ENCODE measurements around the gene ZC3H7A. TPM values are rescaled to one million over a fixed set of nuclear protein-coding genes. Genes with fewer than 3 reads are reported as not detected.

The ZC3H7A gene
- total RNA-seq, 1 donor from 2014 or later: 163 TPM

DNA sequence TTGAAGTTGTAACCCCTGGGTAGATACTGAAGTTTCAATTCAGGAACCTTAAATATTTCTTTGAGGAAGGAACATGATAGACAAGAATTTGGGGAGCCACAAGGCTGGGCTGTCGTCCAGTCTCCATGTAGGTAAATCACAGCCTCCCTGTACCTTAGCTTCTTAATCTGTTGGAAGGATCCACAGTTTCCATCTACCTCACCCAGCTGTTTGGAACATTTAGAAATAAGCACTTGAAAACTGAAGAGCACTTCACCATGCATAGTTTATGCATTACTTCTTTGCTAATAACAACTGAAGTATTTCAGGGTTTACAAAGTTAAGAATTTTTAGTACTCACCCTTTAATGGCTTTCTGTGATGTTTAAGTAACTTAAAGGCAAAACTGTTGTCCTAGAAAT is 71.6 kb downstream of the ZC3H7A start:
- no peaks in the 10 kb centered on the region for H3K9me3 Mint-ChIP-seq
- CTCF ChIA-PET: interaction anchor here (0.7 to 1.6 kb wide), 2 partner anchors 14 to 492 kb away, joined by 3 read pairs; no protein-coding TSS in a partner anchor
- POLR2A ChIA-PET: interaction anchor here (0.7 to 1.4 kb wide), 2 partner anchors 14 to 17 kb away, joined by 3 to 5 read pairs; partner anchors contain the start of gene TXNDC11
- peaks cover 18% of the 10 kb centered on the region for H3K4me1 Mint-ChIP-seq
- no peak for DNase-seq
- no peak for ATAC-seq (ENCODE audit: low read depth)
- H3K36me3 Mint-ChIP-seq (ENCODE audit: low read depth): peaks cover 82% of the 10 kb centered on the region
- H3K27ac Mint-ChIP-seq: no peak overlapping the region
- intact Hi-C loops (cut with micrococcal nuclease): no loop called here
- no peak for TF ChIP-seq CTCF (IDR thresholded peaks at IDR 0.05)
- H3K4me3 Mint-ChIP-seq: no peak overlapping the region
- H3K27me3 Mint-ChIP-seq: no peaks in the 10 kb centered on the region

- peaks cover 18% of the 10 kb centered on the region for H3K4me1 Mint-ChIP-seq
- H3K36me3 Mint-ChIP-seq (ENCODE audit: low read depth): peaks cover 69% of the 10 kb centered on the region
- DNase-seq (no peak), ATAC-seq (ENCODE audit: low read depth) (no peak)
- ChIA-PET CTCF (interaction anchor here (1.1 kb wide), 1 partner anchor 47 kb away, joined by 3 read pairs; no protein-coding TSS in a partner anchor), POLR2A (no interaction called here)
- intact Hi-C loops (cut with micrococcal nuclease): no loop called here
- H3K4me3 Mint-ChIP-seq: no peak overlapping the region
- H3K27me3 Mint-ChIP-seq: no peaks in the 10 kb centered on the region
- H3K27ac Mint-ChIP-seq: no peak overlapping the region
- H3K9me3 Mint-ChIP-seq: no peaks in the 10 kb centered on the region
- no peak for TF ChIP-seq CTCF (IDR thresholded peaks at IDR 0.05)
Measured at GRCh38 chr16:11722468-11722808, 74.6 kb downstream of the ZC3H7A start.

DNA sequence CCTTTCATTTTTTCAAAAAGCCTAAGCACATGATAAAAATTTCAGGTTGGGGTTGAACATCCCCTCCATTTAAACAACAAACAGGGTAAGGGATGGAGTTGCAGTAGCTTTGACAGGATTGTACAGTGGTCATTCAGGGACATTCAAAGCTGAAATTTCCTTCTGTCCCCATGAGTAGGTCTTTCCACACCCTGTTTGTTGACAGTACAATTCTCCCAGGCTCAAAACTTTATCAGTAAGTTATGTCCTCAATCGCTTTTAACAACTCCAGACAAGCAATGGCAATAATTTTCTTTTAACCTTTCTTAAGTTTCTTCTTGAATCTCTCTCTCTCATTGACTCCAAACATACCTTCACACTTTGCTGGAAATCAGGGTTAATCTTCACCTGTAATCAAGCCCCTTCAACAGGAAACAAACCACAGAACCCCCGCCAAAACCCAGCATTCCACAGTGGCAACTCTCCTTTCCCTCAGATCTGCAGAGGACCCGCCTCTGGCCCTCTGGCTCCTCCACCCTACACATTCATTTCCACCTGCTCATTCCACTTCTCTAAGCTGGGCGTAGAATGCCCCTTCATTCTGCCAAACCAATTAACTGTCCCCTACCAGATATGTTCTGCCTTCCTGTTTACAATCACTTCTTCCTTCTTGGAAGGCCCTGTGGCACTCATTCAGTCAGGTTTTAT is 75.1 kb downstream of the ZC3H7A start:
- TF ChIP-seq CTCF (IDR thresholded peaks at IDR 0.05): no peak
- H3K36me3 Mint-ChIP-seq (ENCODE audit: low read depth): peaks cover 66% of the 10 kb centered on the region
- H3K27me3 Mint-ChIP-seq: no peaks in the 10 kb centered on the region
- H3K4me3 Mint-ChIP-seq: no peak overlapping the region
- H3K4me1 Mint-ChIP-seq: peaks cover 18% of the 10 kb centered on the region
- H3K9me3 Mint-ChIP-seq: no peaks in the 10 kb centered on the region
- intact Hi-C loops (cut with micrococcal nuclease): no loop called here
- POLR2A ChIA-PET: interaction anchor here (0.5 kb wide), 1 partner anchor 217 kb away, joined by 3 read pairs; no protein-coding TSS in a partner anchor
- CTCF ChIA-PET: no interaction called here
- ATAC-seq (ENCODE audit: low read depth) (no peak), DNase-seq (no peak)
- H3K27ac Mint-ChIP-seq: no peak overlapping the region

GRCh38 chr16:11719762-11720161 is 77.3 kb downstream of the ZC3H7A start:
- TF ChIP-seq CTCF (IDR thresholded peaks at IDR 0.05): no peak
- intact Hi-C loops (cut with micrococcal nuclease): no loop called here

DNA sequence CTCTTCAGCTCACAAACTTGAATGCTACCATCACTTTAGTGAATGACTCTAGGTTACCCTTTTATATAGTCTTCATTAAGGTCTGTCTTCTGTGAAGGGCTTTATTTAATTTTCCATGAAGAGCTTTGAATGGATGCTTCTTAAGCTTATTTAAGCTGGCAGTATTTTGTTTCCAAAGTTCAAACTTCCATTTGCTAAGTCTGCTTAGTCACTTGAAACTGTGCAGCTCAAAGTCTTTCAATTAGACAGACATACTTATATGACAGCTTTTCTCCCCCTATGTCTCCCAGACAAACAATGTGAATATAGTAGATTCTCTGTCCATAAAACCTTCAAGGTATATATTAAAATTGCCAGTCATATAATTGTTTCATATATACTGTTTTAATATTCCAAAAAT is 77.9 kb downstream of the ZC3H7A start:
- no peaks in the 10 kb centered on the region for H3K9me3 Mint-ChIP-seq
- ATAC-seq (ENCODE audit: low read depth) (no peak), DNase-seq (no peak)
- intact Hi-C loops (cut with micrococcal nuclease): no loop called here
- CTCF ChIA-PET: interaction anchor here (0.5 to 1.8 kb wide), 2 partner anchors 155 to 187 kb away, joined by 3 to 10 read pairs; no protein-coding TSS in a partner anchor
- H3K4me1 Mint-ChIP-seq: peaks cover 37% of the 10 kb centered on the region
- TF ChIP-seq CTCF (IDR thresholded peaks at IDR 0.05): no peak
- no peak overlapping the region for H3K4me3 Mint-ChIP-seq
- POLR2A ChIA-PET: interaction anchor here (0.6 kb wide), 1 partner anchor 19 kb away, joined by 6 read pairs; no protein-coding TSS in a partner anchor
- no peak overlapping the region for H3K27ac Mint-ChIP-seq
- no peaks in the 10 kb centered on the region for H3K27me3 Mint-ChIP-seq
- H3K36me3 Mint-ChIP-seq (ENCODE audit: low read depth): peaks cover 67% of the 10 kb centered on the region

More at GRCh38 chr16:11719762-11720161, 77.3 kb downstream of the ZC3H7A start:
- H3K9me3 Mint-ChIP-seq: no peaks in the 10 kb centered on the region
- no peak overlapping the region for H3K4me3 Mint-ChIP-seq
- no peak for ATAC-seq (ENCODE audit: low read depth)
- peaks cover 33% of the 10 kb centered on the region for H3K4me1 Mint-ChIP-seq
- ChIA-PET CTCF (interaction anchor here (0.5 to 1.1 kb wide), 2 partner anchors 78 to 156 kb away, joined by 3 read pairs; partner anchors contain the start of gene ZC3H7A), POLR2A (no interaction called here)
- no peaks in the 10 kb centered on the region for H3K27me3 Mint-ChIP-seq
- peaks cover 68% of the 10 kb centered on the region for H3K36me3 Mint-ChIP-seq (ENCODE audit: low read depth)
- peak overlapping the region; percentile 4 for H3K27ac Mint-ChIP-seq
- no peak for DNase-seq
